ENCODE data around the gene TTLL10.
"Not testable (repeated sequence)": the region's sequence is repeated elsewhere in the genome, so short reads cannot be mapped to it uniquely, and the experiment has no call there.

TTLL10 gene

DNA sequence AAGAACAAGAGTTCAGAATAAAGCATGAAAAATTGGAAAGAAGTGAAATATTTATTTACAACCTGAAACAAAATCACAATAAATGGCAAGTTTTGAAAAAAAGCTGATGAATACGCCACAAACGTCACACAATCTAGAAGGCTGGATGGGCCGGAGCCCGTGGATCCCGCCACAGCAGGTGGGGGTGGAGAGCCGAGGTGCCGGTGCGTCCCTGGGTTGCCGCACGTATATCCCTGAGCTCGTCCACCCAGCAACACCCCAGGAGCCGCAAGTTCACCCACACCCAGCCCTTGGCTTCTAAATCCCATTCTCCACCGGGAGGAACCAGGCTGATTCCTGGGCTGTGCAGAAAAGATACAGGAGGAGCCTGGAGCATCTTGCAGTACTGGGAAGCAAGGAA lies 25.6 kb upstream of the TTLL10 start:
- TF ChIP-seq, protein P1, sequence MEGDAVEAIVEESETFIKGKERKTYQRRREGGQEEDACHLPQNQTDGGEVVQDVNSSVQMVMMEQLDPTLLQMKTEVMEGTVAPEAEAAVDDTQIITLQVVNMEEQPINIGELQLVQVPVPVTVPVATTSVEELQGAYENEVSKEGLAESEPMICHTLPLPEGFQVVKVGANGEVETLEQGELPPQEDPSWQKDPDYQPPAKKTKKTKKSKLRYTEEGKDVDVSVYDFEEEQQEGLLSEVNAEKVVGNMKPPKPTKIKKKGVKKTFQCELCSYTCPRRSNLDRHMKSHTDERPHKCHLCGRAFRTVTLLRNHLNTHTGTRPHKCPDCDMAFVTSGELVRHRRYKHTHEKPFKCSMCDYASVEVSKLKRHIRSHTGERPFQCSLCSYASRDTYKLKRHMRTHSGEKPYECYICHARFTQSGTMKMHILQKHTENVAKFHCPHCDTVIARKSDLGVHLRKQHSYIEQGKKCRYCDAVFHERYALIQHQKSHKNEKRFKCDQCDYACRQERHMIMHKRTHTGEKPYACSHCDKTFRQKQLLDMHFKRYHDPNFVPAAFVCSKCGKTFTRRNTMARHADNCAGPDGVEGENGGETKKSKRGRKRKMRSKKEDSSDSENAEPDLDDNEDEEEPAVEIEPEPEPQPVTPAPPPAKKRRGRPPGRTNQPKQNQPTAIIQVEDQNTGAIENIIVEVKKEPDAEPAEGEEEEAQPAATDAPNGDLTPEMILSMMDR (IDR thresholded peaks at IDR 0.05; ENCODE audit: insufficient read depth, missing control alignments) = no peak
- FAIRE-seq = no peak
- no peak for DNase-seq (ENCODE audit: insufficient read length, low spot score)

DNA sequence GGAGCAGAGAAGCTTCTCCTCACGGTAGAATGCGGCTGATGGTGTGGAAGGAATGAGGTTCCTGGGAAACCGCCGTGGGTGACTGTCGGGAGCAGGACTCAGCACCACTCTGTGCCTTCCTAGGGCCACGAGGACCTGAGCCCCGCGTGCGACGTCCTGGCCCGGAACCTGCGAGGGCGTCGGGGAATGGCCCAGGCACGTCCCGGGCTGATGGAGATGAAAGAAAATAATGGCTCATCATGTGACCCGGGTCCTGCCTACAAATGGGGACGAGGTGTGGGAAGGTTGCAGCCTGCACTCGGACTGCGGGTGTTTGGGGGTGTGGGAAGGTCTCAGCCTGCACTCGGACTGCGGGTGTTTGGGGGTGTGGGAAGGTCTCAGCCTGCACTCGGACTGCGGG lies 25.1 kb upstream of the TTLL10 start:
- TF ChIP-seq, protein P1 (IDR thresholded peaks at IDR 0.05; ENCODE audit: insufficient read depth, missing control alignments) = no peak
- DNase-seq (ENCODE audit: insufficient read length, low spot score) (no peak), FAIRE-seq (no peak)

DNA sequence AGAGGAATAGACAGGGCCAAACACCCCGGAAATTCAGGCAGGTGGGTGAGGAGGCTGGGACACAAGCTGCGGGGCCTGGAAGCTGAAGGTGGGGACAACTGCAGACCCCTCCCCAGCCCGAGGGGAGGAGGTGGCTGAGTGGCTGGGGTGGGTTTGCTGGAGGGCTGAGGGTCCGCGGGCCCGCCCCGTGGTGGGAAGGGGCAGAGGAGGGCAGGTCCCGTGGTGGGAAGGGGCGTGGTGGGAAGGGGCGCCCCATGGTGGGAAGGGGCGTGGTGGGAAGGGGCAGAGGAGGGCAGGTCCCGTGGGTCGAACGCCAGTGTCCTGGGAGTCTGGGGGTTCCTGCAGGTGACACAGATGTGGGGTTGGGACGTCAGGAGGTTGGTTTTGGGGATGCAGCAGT lies 24.3 kb upstream of the TTLL10 start:
- FAIRE-seq = no peak

DNA sequence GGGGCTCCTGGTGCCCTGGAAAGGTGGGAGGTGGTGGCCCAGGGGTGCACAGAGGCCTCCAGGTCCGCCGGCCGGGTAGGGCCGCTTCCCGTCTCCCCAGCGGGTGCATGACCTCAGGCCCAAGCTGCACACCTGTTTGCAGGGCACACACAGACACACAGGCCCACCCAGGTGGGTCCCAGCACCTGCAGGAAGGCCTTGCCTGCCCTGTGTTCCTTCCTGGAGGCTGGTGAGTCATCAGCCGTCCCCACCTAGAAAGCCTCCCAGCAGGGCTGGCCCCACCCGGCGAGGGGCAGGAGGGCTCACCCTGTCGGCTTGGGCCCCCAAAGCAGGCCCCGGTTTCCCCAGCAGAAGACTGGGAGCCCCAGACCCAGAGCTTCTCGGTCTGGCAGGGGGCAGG lies 23.6 kb upstream of the TTLL10 start:
- TF ChIP-seq, protein P1 (IDR thresholded peaks at IDR 0.05; ENCODE audit: insufficient read depth, missing control alignments) = no peak
- DNase-seq (ENCODE audit: insufficient read length, low spot score) = no peak
- FAIRE-seq = no peak

More for the DNA sequence above, 24.3 kb upstream of the TTLL10 start:
- TF ChIP-seq, protein P1 (IDR thresholded peaks at IDR 0.05; ENCODE audit: insufficient read depth, missing control alignments) = no peak
- no peak for DNase-seq (ENCODE audit: insufficient read length, low spot score)

DNA sequence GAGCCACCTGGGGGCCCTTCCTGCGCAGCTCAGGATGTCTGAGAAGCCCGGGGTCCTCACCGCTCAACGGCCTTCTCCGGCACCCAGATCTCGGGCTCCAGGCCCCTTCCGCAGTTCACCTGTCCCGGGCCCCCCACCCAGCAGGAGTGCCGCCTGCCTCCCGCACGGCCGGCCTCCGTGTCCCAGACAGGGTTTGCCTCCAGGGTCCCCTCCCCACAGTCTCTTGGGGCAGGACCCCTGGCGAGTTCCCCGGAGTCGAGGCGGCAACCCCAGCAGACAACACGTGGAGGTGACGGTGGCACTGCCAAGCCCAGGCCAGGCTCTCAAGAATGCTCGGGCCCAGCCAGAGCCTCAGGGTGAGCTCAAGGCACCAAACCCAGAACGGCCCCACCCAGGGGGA lies 22.4 kb upstream of the TTLL10 start:
- TF ChIP-seq, protein P1 (IDR thresholded peaks at IDR 0.05; ENCODE audit: insufficient read depth, missing control alignments) = no peak
- DNase-seq (ENCODE audit: insufficient read length, low spot score) = no peak

DNA sequence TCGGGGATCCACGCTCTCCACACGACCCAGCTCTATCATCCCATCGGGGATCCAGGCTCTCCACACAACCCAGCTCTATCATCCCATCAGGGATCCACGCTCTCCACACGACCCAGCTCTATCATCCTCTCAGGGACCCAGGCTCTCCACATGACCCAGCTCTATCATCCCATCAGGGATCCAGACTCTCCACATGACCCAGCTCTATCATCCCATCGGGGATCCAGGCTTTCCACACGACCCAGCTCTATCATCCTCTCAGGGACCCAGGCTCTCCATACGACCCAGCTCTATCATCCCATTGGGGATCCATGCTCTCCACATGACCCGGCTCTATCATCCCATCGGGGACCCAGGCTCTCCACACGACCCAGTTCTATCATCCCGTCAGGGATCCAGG lies 21.2 kb upstream of the TTLL10 start:
- FAIRE-seq; DNase-seq (ENCODE audit: insufficient read length, low spot score): not testable (repeated sequence)

More for the DNA sequence above, 22.4 kb upstream of the TTLL10 start:
- no peak for FAIRE-seq

DNA sequence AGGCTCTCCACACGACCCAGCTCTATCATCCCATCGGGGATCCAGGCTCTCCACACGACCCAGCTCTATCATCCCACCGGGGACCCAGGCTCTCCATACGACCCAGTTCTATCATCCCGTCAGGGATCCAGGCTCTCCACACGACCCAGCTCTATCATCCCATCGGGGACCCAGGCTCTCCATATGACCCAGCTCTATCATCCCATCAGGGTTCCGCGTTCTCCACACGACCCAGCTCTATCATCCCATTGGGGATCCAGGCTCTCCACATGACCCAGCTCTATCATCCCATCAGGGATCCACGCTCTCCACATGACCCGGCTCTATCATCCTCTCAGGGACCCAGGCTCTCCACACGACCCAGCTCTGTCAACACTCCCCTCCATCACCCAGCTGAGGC lies 20.5 kb upstream of the TTLL10 start:
- FAIRE-seq; DNase-seq (ENCODE audit: insufficient read length, low spot score): not testable (repeated sequence)

DNA sequence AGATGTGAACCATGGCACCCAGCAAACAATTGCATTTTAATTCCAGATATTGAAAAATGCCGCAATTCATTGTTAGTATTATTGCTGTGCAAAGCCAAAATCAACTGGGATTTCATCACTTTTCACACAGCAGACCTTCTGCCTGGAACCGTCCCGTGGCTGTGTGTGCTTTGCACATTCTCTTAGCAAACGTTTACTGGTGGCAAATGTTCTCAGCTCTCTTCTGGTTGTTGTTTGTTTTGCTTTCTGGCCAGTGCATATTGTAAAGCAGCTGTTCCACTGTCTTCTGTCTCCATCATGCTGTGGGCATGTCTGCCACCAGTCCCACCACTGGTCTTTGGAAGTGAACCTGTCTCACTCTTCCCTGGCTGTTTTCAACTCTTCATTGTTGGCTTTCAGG lies 19.8 kb upstream of the TTLL10 start:
- no peak for FAIRE-seq
- TF ChIP-seq, protein P1 (IDR thresholded peaks at IDR 0.05; ENCODE audit: insufficient read depth, missing control alignments) = no peak
- no peak for DNase-seq (ENCODE audit: insufficient read length, low spot score)

All from D721Med (cell line).